HCT116 (cell line): ENCODE data around the gene ZSWIM4. TPM values are rescaled to one million over a fixed set of nuclear protein-coding genes. Genes with fewer than 3 reads are reported as not detected.

Experiments used
- ATAC-seq: fragments of 200-7000 bp; cut with Tn5 transposase; 2 replicates; pipeline ENCODE4 v1.9.1; 2020; ENCODE audit warnings: mild to moderate bottlenecking, moderate library complexity
- BruUV-seq: library from RNA; stranded (reverse); fragments of 400-500 nt; replicated peaks from 2 replicates; lab custom pipeline; 2021; lab: Mats Ljungman, UMichigan
- CTCF ChIA-PET: fragments of 300-600 bp; sonication (Branson Sonifier 250); formaldehyde crosslinking; loops from one replicate; lab custom pipeline; 2021; ENCODE audit warnings: antibody characterized with exemption; lab: Charles Lee
- POLR2A ChIA-PET: fragments of 300-600, 350-600 bp; sonication (Branson Sonifier 250); formaldehyde crosslinking; loops from one replicate; lab custom pipeline; 2021; ENCODE audit warnings: antibody characterized with exemption; lab: Charles Lee
- RAD21 ChIA-PET, 2 experiments: fragments of 300-600 bp; sonication (Branson Sonifier 250); formaldehyde crosslinking; loops; one replicate each; lab custom pipeline; 2023; ENCODE audit warnings: low total read pairs in 2 of 2; ENCODE audit not compliant: uncharacterized antibody in 2 of 2, unreplicated experiment in 2 of 2, low non-redundant PET in 1 of 2; lab: Charles Lee
- DNase-seq: peaks from one replicate; pipeline ENCODE4 v3.0.0-alpha.2; 2010; ENCODE audit warnings: low read depth, low spot score
- H2AFZ ChIP-seq: fragments of 200-600 bp; shearing (Covaris generic), sonication (generic); 2 replicates; pipeline ENCODE4 v1.6.1; 2017; ENCODE audit warnings: low read depth, mixed run types, mixed read lengths, antibody characterized with exemption, low read length; ENCODE audit not compliant: poor library complexity, severe bottlenecking
- H3K27ac ChIP-seq: 2 replicates; pipeline ENCODE4 v1.5.1; 2012; ENCODE audit warnings: low read depth, low read length
- H3K27me3 ChIP-seq: fragments of 200-600 bp; sonication (generic); 2 replicates; pipeline ENCODE4 v1.6.1; 2016; ENCODE audit warnings: mixed run types, low read length, mixed read lengths; ENCODE audit not compliant: insufficient read depth
- H3K36me3 ChIP-seq, 2 experiments: fragments of 200-500 bp in 1 of 2; fragments of 200-600 bp in 1 of 2; sonication (Bioruptor generic) in 1 of 2; sonication (generic) in 1 of 2; 2 replicates each; pipeline versions ENCODE4 v1.5.1 to v1.6.1; 2014 to 2016; ENCODE audit warnings: low read length in 2 of 2, inconsistent platforms in 1 of 2, mixed read lengths in 1 of 2, mixed run types in 1 of 2; ENCODE audit not compliant: insufficient read depth in 2 of 2, control insufficient read depth in 1 of 2
- H3K4me1 ChIP-seq, 2 experiments: fragments of 200-600 bp in 1 of 2; sonication (generic) in 1 of 2; 2 replicates each; pipeline versions ENCODE4 v1.5.1 to v1.6.1; 2012 to 2017; ENCODE audit warnings: low read length in 2 of 2, inconsistent platforms in 1 of 2, mild to moderate bottlenecking in 1 of 2, mixed read lengths in 1 of 2, mixed run types in 1 of 2, moderate library complexity in 1 of 2; ENCODE audit not compliant: insufficient read depth in 2 of 2, control insufficient read depth in 1 of 2
- H3K4me2 ChIP-seq: fragments of 200-600 bp; sonication (generic); 2 replicates; pipeline ENCODE4 v1.6.1; 2017; ENCODE audit warnings: mixed run types, low read length, mixed read lengths
- H3K4me3 ChIP-seq, 2 experiments: fragments of 200-600 bp in 1 of 2; sonication (generic) in 1 of 2; replicated peaks in 1 of 2; 2 replicates each; pipeline ENCODE4 v1.5.1; 2011 to 2016; ENCODE audit warnings: low read length in 2 of 2, control low read depth in 1 of 2, low read depth in 1 of 2, mild to moderate bottlenecking in 1 of 2, mixed read lengths in 1 of 2, mixed run types in 1 of 2
- H3K79me2 ChIP-seq: fragments of 200-600 bp; sonication (generic); 2 replicates; pipeline ENCODE4 v1.6.1; 2017; ENCODE audit warnings: mild to moderate bottlenecking, mixed run types, low read length, moderate library complexity, mixed read lengths; ENCODE audit not compliant: insufficient read depth
- H3K9ac ChIP-seq: fragments of 200-600 bp; sonication (generic); 2 replicates; pipeline ENCODE4 v1.6.1; 2016; ENCODE audit warnings: low read length, mixed read lengths
- H3K9me2 ChIP-seq: fragments of 200-600 bp; sonication (generic), shearing (Covaris generic); 2 replicates; pipeline ENCODE4 v1.6.1; 2017; ENCODE audit warnings: mixed run types, mild to moderate bottlenecking, moderate library complexity; ENCODE audit not compliant: insufficient read depth
- H3K9me3 ChIP-seq, 2 experiments: fragments of 200-500 bp in 1 of 2; fragments of 200-600 bp in 1 of 2; sonication (Bioruptor generic) in 1 of 2; sonication (generic) in 1 of 2; 2 replicates each; pipeline ENCODE4 v1.6.1; 2014 to 2017; ENCODE audit warnings: low read length in 2 of 2, mixed read lengths in 2 of 2, inconsistent platforms in 1 of 2, low read depth in 1 of 2, mild to moderate bottlenecking in 1 of 2, mixed run types in 1 of 2, moderate library complexity in 1 of 2; ENCODE audit not compliant: control insufficient read depth in 1 of 2, insufficient read depth in 1 of 2
- H4K20me1 ChIP-seq: fragments of 200-600 bp; sonication (generic), shearing (Covaris generic); 2 replicates; pipeline ENCODE4 v1.6.1; 2017; ENCODE audit warnings: mixed run types, mild to moderate bottlenecking, moderate library complexity; ENCODE audit not compliant: insufficient read depth
- ATF3 ChIP-seq: IDR thresholded peaks from 2 replicates; pipeline ENCODE4 v1.6.1; 2012
- CBX3 ChIP-seq: IDR thresholded peaks from 2 replicates; pipeline ENCODE4 v1.6.1; 2012; ENCODE audit warnings: low read depth
- EGR1 ChIP-seq: IDR thresholded peaks from 2 replicates; pipeline ENCODE4 v1.6.1; 2012; ENCODE audit warnings: low read depth
- POLR2AphosphoS5 ChIP-seq: IDR thresholded peaks from 2 replicates; pipeline ENCODE4 v1.6.1; 2011; ENCODE audit warnings: mild to moderate bottlenecking, low read depth, low read length, moderate library complexity
- RAD21 ChIP-seq: IDR thresholded peaks from 2 replicates; pipeline ENCODE4 v1.6.1; 2012; ENCODE audit warnings: low read depth, mild to moderate bottlenecking
- SRF ChIP-seq: IDR thresholded peaks from 2 replicates; pipeline ENCODE4 v1.6.1; 2012; ENCODE audit warnings: low read depth
- YY1 ChIP-seq: IDR thresholded peaks from 2 replicates; pipeline ENCODE4 v1.6.1; 2011; ENCODE audit warnings: low read length, low read depth, moderate library complexity, mild to moderate bottlenecking; ENCODE audit not compliant: insufficient replicate concordance; ENCODE audit errors: extremely low read depth
- ZFX ChIP-seq: fragments of 450-650 bp; IDR thresholded peaks from 2 replicates; pipeline ENCODE4 v1.6.1; 2017
- intact Hi-C: fragments of 100-400 bp; cut with micrococcal nuclease; formaldehyde crosslinking; loops from 2 replicates; pipeline ENCODE4 v1.10.0; 2022
- total RNA-seq: library from RNA; stranded (reverse); gene quantifications from one replicate; pipeline ENCODE4 v1.2.1, GENCODE V29; 2021; ENCODE audit not compliant: unreplicated experiment
- TF ChIP-seq, protein P1 (sequence below): IDR thresholded peaks from 2 replicates; pipeline ENCODE4 v1.6.1; 2011; ENCODE audit warnings: mild to moderate bottlenecking, low read length, moderate library complexity; ENCODE audit not compliant: insufficient replicate concordance; ENCODE audit errors: extremely low read depth

ZSWIM4 gene
- total RNA-seq, 1 experiment from 2014 or later, result 9.8 TPM

DNA sequence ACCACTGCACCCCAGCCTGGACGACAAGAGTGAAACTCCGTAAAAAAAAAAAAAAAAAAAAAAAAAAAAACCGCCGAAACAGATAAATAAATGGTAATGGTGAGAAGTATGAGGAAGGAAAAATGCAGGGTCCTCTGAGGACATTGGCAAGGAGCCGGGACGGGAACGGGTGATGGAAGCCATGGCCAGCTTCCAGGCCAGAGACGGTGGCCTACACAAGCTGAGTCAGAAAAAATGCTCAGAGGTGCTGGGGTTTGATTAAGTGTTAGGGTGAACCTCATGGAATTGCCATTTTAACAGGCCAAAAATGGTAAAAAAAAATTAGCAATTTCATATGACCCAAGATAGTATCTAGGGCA lies 866 bp upstream of the ZSWIM4 start:
- H3K9me3 ChIP-seq, result no peaks in the 10 kb centered on the region
- TF ChIP-seq RAD21 (no peak), ATF3 (no peak), YY1 (no peak), CBX3 (no peak)
- H3K4me3 ChIP-seq, result peak overlapping the region; percentile 72 to 76
- ChIA-PET RAD21 (interaction anchor here in 1 of 2 experiments (0.6 kb wide), 1 partner anchor 8 kb away, joined by 4 read pairs; no protein-coding TSS in a partner anchor), POLR2A (interaction anchor here (0.7 to 1.8 kb wide), 8 partner anchors 13 to 874 kb away, joined by 3 to 6 read pairs (median 4); no protein-coding TSS in a partner anchor), CTCF (interaction anchor here (0.7 to 2.7 kb wide), 6 partner anchors 9 to 293 kb away, joined by 3 to 15 read pairs (median 4); partner anchors contain the start of gene C19orf53)
- peak overlapping the region; percentile 68 for H2AFZ ChIP-seq
- no peaks in the 10 kb centered on the region for H3K9me2 ChIP-seq
- ATAC-seq (no peak), DNase-seq (no peak)
- H3K79me2 ChIP-seq, result peaks cover 6% of the 10 kb centered on the region; the same call in 1 of the 2 replicates
- H3K27me3 ChIP-seq, result no peaks in the 10 kb centered on the region
- no peaks in the 10 kb centered on the region for H4K20me1 ChIP-seq
- peak overlapping the region; percentile 96 for H3K4me2 ChIP-seq
- peak overlapping the region; percentile 76 for H3K9ac ChIP-seq
- peak overlapping the region; percentile 81 for H3K27ac ChIP-seq
- intact Hi-C loops, result no loop called here
- no peaks in the 10 kb centered on the region for H3K36me3 ChIP-seq
- H3K4me1 ChIP-seq, result peaks cover 37 to 56% of the 10 kb centered on the region in 2 experiments
- TSS peak; percentile 92 for BruUV-seq

DNA sequence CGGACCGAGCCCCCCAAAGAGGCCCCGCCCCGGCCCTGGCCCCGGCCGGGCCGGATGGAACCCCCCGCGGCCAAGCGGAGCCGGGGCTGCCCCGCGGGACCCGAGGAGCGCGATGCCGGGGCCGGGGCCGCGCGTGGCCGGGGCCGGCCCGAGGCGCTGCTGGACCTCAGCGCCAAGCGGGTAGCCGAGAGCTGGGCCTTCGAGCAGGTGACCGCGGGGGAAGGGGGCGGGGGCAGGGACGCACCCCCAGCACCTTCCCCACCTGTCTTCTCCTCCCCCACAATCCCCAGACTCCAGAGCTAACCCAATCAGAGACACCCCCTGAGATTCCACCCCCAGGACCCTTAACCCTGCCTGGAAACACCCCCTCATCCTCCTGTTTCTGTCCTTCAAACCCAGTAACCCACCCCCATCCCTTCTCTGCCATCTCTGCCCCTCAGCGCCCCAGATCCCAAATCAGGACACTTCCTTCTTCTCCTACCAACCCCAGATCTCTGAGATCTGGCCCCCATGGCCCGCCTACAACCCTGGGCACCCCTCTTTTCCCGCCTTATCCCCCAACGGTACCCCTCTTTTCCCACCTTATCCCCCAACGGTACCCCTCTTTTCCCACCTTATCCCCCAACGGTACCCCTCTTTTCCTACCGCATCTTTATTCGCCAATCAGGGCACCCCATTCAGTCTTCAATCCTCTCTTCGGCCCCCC lies 505 bp downstream of the ZSWIM4 start:
- TF ChIP-seq POLR2AphosphoS5 (peak; percentile 3; the same call in 1 of the 2 replicates), SRF (no peak), ZFX (0 out of 2 replicates have a peak, but pooled peaks have one; percentile 36), EGR1 (no peak)
- TF ChIP-seq, protein P1, sequence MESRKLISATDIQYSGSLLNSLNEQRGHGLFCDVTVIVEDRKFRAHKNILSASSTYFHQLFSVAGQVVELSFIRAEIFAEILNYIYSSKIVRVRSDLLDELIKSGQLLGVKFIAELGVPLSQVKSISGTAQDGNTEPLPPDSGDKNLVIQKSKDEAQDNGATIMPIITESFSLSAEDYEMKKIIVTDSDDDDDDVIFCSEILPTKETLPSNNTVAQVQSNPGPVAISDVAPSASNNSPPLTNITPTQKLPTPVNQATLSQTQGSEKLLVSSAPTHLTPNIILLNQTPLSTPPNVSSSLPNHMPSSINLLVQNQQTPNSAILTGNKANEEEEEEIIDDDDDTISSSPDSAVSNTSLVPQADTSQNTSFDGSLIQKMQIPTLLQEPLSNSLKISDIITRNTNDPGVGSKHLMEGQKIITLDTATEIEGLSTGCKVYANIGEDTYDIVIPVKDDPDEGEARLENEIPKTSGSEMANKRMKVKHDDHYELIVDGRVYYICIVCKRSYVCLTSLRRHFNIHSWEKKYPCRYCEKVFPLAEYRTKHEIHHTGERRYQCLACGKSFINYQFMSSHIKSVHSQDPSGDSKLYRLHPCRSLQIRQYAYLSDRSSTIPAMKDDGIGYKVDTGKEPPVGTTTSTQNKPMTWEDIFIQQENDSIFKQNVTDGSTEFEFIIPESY, result no peak
- CTCF ChIA-PET, result interaction anchor here (2.6 to 2.7 kb wide), 2 partner anchors 10 to 66 kb away, joined by 10 to 15 read pairs; no protein-coding TSS in a partner anchor
- H3K4me2 ChIP-seq, result peak overlapping the region; percentile 93
- no peak overlapping the region for H2AFZ ChIP-seq
- no peaks in the 10 kb centered on the region for H4K20me1 ChIP-seq
- peak; percentile 11 for ATAC-seq
- H3K9me2 ChIP-seq, result no peaks in the 10 kb centered on the region
- RAD21 ChIA-PET, result no interaction called here
- peak overlapping the region; percentile 76 for H3K9ac ChIP-seq
- no peaks in the 10 kb centered on the region for H3K36me3 ChIP-seq
- no TSS peak for BruUV-seq
- H3K4me3 ChIP-seq, result peak overlapping the region; percentile 74 to 76
- POLR2A ChIA-PET, result interaction anchor here (0.6 to 1.8 kb wide), 10 partner anchors 14 to 341 kb away, joined by 3 to 6 read pairs (median 3); partner anchors contain the start of gene ASF1B
- no peak for DNase-seq
- H3K9me3 ChIP-seq, result no peaks in the 10 kb centered on the region
- peak overlapping the region; percentile 94 for H3K27ac ChIP-seq
- peaks cover 6% of the 10 kb centered on the region; the same call in 1 of the 2 replicates for H3K79me2 ChIP-seq
- no peaks in the 10 kb centered on the region for H3K27me3 ChIP-seq
- H3K4me1 ChIP-seq, result peaks cover 37 to 56% of the 10 kb centered on the region in 2 experiments
- intact Hi-C loops, result loop anchor here (5.0 kb wide), 1 partner anchor 47 kb away; no protein-coding TSS in a partner anchor
